DMS 273 treated with DMSO at 0.1 percent for 48 hours (cell line): Measurements from ENCODE around the gene PRKAG2.

Source experiments
- DNase-seq: peaks from one replicate; lab custom pipeline; 2025; lab: John Stamatoyannopoulos, UW

The PRKAG2 gene

GRCh38 chr7:151678227-151678604, 198.7 kb downstream of the PRKAG2 start:
- no peak for DNase-seq

- no peak for DNase-seq
These were observed 199.2 kb downstream of the PRKAG2 start for GRCh38 chr7:151677581-151678226.

- no peak for DNase-seq
These were observed 200.2 kb downstream of the PRKAG2 start for GRCh38 chr7:151676759-151677158.

- DNase-seq, result no peak
These were observed 201.6 kb downstream of the PRKAG2 start for GRCh38 chr7:151675196-151675920.

DNA sequence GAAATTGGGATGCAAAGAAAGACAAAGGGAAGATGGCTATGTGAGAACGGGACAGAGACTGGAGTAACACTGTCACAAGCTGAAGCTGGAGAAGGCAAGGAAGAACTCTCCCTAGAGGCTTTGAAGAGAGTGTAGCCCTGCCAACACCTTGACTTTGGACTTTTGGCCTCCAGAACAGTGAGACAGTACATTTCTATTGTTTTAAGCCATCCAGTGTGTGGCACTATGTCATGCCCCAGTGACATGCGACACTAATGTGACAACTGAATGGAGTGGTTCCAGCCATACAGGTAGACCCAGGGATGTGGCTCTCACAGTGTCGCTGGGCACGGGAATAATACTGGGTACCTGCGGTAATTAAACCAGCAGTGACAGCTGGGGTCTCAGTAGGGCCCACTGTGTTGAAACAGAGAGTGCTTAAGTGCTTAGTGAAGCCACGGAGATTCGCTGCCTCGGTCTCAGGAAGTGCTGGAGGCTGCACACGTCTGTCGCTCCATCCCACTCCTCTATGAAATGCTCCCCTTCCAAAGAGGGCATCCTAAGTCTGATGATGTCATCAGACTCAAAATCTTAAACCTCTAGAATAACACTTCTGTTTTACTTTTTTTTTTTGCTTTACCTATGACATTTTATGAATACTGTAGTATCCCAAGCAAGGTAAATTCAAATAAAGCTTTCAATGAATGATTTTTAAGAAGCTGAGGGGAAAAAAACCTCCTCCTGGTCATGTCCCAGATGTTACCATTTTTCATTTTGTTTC, 202.6 kb downstream of the PRKAG2 start:
- DNase-seq, result no peak

DNA sequence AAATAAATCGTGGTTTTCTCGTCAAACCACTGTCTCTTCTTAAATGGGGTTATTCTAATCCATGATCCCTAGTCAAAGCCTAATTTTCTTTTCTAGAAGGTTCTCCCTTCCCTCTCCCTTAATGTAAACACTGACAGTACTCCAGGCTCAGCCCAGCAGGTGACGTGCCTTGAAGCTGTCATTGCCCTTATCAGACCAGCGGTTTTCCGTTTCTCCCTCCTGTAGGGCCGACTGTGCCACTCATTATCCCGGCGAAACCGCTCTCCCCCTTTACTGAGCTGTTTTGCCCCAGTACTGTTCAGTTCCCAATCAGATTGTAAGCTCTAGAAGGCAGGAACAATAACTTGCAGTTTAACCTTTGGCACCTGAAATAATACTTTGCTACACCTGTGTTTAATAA, 203.7 kb downstream of the PRKAG2 start:
- no peak for DNase-seq

- no peak for DNase-seq
These were observed 204.2 kb downstream of the PRKAG2 start for GRCh38 chr7:151672716-151673115.

DNA sequence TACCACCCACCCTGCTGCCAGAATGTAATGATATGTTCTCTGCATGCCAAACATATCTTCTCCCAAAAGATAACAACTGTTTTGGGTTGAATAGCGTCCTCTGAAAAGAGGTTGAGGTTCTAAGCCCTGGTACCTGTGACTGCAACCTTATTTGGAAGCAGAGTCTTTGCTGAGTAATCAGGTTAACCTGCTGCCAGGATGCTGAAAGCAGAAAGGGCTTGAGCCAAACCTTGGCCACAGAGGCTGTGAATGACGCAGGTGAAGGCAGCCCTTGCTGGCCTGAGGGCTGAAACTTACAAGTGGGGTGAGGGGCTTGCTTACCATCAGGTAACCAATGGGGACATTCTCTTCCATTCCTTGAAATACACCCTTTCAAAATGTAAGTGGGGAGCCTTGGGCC, 205.4 kb downstream of the PRKAG2 start:
- no peak for DNase-seq

DNA sequence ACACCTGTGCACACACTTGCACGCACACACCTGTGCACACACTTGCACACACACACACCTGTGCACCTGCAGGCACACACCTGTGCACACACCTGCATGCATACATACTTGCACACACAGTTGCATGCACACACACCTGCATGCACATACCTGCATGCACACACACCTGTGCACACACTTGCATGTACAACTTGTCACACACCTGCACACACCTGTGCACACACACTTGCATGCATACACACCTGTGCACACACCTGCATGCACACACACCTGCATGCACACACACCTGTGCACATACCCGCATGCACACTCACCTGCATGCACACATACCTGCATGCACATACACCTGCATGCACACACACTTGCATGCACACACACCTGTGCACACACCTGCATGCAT, 207.2 kb downstream of the PRKAG2 start:
- DNase-seq, result no peak

- no peak for DNase-seq
These were observed 210.0 kb downstream of the PRKAG2 start for GRCh38 chr7:151666886-151667285.

- DNase-seq, result no peak
These were observed 211.5 kb downstream of the PRKAG2 start for GRCh38 chr7:151665368-151665767.

- DNase-seq, result no peak
These were observed 212.6 kb downstream of the PRKAG2 start for GRCh38 chr7:151664268-151664667.

DNA sequence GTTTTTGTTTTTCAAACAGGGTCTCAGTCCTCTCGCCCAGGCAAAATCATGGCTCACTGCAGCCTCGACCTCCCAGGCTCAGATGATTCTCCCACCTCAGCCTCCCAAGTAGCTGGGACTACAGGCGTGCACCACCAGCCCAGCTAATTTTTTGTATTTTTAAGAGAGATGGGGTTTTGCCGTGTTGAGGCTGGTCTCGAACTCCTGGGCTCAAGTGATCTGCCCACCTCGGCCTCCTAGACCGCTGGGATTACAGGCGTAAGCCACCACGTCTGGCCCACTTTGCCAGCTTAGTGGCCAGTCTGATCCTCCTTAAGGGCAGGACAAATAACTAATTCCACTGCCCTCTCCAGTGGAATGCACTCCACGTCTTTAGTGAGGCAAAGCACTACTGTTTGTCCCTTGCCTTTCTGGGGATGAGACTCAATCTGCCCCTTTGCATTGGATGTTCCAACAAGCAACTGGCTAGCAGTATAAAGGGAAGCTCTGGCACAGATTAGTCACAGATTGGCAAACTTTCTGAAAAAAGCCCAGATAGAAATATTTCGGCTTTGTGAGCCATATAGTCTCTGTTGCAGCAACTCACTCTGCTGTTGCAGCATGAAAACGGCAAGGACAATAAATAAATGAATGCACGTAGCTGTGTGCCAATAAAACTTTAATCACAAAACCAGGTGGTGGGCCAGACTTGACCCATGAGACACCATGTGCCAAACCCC, 213.4 kb downstream of the PRKAG2 start:
- no peak for DNase-seq

- no peak for DNase-seq
These were observed 214.6 kb downstream of the PRKAG2 start for GRCh38 chr7:151662251-151662826.

GRCh38 chr7:151661587-151661986, 215.3 kb downstream of the PRKAG2 start:
- DNase-seq, result no peak

- DNase-seq, result no peak
These were observed 216.8 kb downstream of the PRKAG2 start for GRCh38 chr7:151660141-151660540.

DNA sequence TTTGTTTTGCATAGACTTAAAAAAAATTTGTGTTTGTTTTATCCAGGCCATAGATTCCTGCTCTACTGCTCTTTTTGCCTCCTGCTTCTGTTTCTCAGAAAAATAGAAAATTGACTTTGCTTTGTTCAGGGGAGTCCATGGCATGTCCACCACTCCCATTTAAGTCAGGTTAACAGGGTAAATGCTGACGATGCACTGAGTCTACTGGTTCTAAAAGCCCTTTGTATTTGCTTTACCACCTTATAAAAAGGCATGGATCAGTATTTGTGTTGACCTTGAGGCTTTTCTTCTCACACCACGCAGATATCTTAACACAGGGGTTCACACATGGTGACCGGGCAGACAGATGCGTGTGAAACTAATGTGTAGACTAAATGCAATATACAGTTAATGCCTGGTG, 217.7 kb downstream of the PRKAG2 start:
- no peak for DNase-seq

- no peak for DNase-seq
These were observed 218.1 kb downstream of the PRKAG2 start for GRCh38 chr7:151658778-151659177.

GRCh38 chr7:151657173-151657572, 219.7 kb downstream of the PRKAG2 start:
- no peak for DNase-seq

DNA sequence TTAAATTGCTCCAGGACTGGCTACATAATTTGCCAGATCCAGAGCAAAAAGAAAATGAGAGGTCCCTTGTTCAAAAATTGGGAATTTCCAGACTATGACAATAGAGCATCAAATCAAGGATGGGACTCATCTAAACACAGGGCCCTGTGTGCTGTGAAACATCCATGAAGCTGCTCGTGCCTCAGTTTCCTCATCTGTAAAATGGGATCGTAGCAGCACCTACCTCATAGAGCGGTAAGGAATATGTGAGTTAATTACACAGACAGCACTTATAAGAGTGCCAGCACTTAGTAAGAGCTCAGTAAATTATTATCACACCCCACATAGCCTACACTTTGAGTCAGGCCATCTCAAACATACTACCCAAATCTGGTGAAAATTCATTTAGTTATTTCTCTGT, 221.4 kb downstream of the PRKAG2 start:
- no peak for DNase-seq

- DNase-seq, result peak; percentile 36
These were observed 224.8 kb downstream of the PRKAG2 start for GRCh38 chr7:151652111-151652510.

DNA sequence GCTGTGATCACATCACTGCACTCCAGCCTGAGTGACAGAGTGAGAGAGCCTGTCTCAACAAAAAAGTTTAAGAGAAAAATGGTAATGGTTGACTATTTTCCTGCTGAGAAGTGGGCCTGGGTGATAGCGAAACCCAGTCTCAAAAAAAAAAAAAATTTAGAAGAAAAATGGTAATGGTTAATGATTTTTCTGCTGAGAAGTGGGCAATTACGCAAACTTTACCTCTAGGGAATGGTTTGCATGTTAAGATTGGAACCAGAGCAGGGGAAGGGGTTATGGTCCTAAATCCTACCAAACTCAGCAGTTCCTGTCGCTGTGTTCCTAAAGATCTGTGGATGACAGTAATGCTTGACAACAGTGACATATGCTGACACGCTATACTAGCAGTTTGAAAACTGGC, 226.8 kb downstream of the PRKAG2 start:
- no peak for DNase-seq
